HG02623 (cell line): ENCODE measurements around the gene LRMDA.
"Not testable (repeated sequence)": the region's sequence is repeated elsewhere in the genome, so short reads cannot be mapped to it uniquely, and the experiment has no call there.

ENCODE experiments used
- ATAC-seq: cut with Tn5 transposase; IDR thresholded peaks from one replicate; pipeline ENCODE4 v1.9.1; 2021; ENCODE audit warnings: moderate library complexity; ENCODE audit not compliant: unreplicated experiment

The LRMDA gene

DNA sequence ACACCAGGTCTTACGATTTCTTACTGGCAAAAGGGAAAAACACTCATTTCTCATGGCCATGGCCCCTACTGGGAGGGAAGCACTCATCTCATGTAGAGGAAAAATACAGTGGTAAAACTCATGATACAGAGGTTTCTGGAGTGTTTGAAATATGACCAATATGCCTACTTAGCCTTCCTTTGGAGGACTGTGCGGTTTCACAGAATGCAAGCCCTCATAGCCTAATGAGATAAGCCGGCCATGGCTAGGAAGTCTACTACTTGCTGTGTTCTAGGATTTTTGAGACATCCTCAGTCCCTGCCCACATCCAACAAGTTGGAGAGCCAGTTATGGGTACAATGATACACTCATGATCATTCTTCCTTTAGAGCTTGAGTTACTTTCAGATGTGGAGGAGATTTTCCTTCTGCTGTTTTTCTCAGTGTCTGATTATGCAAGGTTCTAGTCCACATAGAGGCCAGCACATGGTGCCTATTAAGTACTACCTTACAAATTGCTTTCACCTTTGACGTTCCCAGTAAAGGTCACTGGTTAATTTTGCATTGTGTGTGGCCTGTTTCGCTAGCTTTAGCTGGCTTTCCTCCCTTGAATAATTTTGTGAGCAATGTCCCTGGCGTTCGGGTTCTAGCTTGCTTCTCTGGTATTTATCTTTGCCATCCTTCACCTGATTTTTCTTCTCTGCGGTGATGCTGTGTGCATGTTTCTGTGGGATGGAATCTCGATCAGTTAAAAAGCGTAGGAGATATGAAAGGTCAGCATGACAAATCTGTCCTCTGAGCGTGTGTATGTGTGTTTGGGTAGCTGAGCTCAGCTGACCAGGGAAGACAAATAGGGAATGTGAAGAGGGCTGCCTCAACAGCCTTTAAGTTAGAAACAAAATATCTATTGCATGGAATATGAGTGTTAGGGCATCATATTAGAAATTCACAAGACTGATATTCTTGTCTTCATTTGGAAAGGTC, 295.4 kb downstream of the LRMDA start:
- no peak for ATAC-seq

DNA sequence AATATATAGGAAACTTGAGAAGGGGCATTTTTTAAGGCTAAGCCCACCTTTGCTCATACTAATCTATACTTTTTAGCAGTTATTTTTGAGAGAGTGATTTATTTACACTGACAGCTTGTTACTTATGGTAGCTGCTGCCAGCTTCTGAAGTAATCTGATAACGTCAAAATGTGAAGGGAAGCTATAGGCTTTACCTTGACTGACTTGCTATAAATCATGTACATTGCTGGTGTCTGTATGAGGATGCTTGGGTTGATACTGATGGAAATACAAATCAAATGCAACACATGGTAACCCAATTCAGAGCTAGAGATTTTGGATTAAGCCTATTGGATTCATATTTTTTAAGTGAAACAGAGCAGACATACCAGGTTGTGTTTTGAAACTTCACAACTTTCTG, 299.4 kb downstream of the LRMDA start:
- ATAC-seq = no peak

DNA sequence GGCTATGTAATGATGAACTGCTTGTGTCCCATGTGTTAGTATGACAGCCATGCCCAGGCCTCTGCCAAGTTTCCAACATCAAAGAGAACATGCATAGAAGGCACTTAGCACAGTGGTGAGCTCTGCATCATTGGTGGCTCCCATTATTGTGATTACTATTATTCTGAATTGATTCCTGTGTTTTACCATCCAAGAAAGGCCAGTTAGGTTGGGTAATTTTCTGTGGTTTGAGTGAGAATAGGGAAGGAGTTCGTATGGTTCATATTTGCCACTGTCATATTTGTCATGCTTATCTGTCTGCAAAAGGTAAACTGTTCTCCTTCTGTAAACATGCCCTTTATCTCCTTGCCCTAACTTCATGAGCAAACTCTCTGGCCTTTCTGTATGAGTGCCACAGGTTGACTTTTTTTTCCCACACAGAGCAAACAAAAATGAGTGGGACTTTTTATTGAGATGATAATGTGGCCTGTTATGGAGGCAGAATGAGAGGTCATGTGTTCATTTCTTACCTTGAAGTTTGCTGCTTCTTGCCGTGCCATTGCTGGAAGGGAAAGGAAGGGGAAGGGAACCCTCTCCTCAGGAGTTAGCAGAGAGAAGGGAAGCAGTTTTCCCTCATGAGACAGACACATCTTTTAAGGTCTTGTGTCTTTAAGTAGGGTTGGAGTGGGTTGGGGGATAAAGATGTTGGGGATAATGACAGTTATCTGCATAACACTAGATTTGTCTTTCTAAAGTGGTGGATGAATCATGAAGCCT, 301.9 kb downstream of the LRMDA start:
- ATAC-seq = no peak

DNA sequence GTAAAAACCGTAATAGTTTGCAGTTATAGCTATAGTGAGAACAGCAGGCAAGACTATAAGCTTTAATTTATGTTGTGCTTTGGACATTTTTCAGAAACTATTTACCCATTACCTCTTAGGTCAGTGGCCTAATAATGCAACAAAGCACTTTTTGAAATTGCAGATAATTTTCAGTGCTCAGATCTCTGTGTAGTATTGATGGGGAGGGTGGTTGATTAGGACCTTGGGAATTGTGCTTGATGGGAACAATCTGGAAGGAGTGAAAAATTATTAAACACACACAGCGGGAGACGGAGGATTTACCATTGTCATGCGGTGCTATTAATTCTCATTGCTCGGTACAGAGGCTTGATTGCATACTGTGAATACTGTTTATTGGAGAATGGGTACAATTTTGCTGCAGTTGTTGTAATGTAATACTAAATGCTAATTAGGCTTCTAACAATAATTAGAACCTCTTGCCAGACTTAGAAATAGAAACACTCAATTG, 304.8 kb downstream of the LRMDA start:
- ATAC-seq = no peak

DNA sequence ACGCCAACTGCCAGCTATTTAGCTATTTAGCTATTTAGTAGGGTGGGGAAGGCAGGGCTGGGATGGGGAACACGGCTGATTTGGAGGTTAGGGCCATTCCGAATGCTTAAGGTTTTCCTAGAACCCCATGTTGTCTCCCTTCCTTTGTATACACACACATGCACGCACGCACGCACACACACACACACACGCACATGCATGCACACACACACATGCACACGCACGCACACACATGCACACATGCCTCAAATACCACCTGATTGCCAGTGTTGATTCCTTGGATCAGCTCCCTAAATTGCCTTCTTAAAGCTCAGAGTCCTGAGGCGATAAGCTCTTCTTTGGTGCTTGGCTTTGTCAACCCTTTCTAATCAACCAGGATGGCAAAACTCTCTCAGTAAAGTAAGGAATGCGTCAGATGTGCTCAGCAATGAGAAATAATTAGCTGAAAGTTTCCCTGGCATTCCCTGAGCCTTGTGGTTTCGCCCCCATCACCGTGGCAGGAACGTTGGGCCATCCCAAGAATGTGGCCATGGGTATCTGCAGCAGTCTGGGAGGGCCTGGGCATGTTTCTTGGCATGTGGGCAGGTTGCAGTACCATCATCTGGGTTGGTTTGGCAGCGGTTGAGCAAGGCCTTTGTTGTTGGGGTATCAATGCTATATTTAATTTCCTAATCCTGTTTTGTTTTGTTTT, 305.6 kb downstream of the LRMDA start:
- ATAC-seq = no peak

DNA sequence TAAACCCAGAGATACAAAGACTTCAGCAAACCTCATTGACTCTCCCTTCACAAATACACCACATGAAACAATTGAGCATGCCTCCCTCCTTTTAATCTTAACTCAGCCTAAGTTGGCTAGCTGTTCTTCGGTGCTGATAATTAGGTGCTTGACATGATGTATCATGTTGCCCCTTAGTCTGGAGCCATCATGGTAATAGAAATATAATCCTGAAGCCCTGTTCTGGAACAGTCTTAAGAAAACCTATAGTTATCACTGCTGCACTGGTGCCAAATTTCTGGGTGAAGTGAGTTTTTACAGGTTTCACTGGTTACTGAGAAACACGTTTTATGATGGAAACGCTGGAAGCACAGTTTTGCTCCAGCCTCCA, 306.1 kb downstream of the LRMDA start:
- no peak for ATAC-seq

DNA sequence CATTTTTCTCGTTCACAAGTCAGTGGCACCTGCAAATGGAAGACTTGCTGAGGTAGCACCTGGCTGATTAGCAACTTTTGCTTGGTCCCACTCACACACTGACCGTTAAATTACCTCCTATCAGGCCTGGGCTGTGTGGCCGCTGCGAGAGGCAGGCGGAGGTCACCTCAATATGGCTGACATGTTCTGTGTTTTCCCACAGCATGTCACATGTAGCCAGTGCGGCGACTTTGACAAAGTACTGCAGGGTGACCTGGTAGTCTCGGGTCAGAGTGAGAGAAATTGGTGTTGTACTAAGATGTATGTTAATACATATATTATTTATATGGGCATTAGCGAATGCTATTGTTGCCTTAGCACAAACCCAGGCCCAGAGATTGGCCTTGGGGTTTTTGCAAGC, 307.5 kb downstream of the LRMDA start:
- no peak for ATAC-seq

DNA sequence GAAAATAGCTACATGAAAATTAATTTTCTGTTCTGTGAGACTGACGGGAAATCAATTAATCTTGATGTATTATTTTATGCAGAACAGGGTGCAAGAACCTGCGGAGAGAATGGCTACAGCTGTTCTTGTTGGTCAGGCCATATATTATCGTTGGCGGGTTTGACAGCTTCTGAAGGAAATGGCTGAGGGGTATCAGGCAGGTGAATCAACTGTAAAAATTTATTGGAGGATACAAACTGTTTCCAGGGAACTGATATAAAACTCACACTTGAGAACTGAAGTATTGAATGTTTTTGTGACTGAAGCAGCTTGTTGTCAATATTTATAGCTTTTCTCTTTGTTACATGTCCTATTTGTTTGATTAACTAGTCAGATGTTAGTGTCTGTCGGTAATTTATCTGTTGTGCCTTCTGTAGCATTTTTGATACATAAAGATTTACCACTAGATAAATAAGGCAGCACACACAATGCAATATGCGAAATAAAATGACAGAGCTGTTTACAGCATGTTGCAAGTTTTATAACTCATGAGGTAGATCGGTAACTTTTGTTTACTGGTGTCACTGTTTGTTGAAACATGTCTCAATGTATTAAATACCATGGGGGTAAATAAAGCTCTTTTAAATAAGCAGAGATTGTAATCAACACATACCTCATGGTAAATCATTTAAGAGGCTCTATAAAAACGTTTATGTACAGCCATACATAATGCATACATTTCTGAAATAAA, 308.2 kb downstream of the LRMDA start:
- ATAC-seq = no peak

DNA sequence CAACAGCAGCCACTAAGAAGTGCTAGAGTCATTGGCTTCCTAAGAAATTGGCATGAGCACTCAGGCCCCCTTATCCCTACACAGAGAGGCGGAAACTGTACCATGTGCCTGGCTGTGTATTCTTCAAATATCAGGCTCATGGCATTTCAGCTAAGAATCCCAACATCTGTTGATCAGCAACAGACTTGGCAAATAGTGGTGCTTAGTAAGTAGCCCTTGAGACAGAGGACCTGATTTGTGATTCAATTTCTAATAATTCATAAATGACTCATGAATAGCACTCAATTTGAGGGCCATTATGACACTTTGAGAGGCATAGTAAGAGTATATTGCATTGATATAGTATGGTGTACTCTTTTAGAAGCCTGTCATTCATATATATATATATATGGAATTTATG, 309.1 kb downstream of the LRMDA start:
- ATAC-seq = no peak

DNA sequence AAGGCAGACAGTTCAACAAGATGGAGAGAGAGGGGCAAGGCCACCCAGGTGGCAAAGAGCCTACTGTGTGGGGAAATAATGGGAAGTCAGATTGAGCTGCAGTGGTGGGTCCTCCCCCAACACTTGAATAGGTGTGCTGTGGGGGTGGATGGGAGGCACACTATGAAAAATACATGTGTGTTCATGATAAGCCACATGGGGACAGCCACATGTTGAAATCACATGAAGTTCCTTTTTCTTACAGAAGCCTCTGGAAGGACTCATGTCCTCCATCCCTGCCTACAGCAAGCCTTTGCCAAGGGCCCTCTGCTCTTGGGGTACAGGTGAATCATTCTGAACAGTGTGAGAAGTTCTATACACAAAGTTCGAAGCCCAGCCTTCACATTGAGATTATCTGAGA, 310.9 kb downstream of the LRMDA start:
- no peak for ATAC-seq

DNA sequence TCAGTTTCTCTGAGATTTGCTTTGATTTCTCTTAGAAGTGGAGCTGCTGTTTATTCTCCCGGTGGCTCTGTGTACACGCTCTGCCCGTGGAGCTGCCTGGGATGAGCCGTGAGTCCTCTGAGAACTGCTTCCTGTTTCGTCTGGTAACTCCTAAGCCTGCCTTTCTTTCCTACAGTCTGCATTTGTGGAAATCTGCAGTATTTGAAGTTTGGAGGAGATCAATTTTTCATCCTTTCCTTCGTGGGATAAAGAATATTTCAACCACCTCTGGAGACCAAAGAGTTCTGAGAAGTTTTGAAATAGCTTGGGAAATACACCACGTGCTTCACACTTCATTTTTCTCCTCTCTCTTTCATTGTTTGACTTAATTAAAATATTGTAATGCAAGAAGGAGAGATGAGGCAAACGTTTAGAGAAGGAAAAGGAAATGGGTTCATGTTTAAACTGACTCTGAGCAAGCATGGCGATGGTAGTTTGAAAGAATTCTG, 311.9 kb downstream of the LRMDA start:
- ATAC-seq = no peak

DNA sequence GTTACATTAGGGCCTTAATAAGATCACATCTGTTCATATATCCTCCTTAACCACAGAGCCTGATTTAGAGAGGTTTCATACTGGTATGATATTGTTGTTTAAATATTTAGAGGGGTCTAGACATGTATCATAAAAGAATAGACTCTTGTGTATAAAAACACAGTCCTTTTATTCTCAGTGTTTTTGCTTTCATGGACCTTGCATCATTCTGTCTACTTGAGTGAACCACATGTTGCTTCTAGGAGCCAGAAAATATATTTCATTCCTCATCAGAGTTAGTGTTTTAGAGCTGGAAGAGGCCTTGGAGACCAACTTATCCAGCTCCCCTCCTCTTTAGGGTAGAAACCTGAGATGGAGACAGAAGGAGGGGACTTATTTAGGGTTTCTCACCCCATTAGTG, 312.8 kb downstream of the LRMDA start:
- ATAC-seq = no peak

DNA sequence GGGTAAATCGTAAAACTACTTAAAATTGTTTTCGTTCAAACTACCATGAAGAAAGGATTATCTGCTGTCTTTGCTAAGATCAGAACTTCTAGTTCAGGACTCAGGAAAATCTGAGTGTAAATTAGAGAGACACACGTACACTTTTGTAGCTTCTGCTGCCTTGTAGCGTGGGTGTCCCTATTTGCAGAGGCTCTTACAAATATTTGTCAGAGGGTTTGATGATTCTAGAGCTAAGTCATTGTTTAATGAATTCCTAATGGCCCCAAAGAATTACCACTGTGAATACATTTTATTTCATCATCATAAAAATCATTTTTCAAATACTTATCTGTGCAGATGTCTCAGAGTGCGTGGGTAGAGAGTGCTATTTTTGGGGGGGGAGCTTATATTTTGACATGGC, 314.9 kb downstream of the LRMDA start:
- no peak for ATAC-seq

DNA sequence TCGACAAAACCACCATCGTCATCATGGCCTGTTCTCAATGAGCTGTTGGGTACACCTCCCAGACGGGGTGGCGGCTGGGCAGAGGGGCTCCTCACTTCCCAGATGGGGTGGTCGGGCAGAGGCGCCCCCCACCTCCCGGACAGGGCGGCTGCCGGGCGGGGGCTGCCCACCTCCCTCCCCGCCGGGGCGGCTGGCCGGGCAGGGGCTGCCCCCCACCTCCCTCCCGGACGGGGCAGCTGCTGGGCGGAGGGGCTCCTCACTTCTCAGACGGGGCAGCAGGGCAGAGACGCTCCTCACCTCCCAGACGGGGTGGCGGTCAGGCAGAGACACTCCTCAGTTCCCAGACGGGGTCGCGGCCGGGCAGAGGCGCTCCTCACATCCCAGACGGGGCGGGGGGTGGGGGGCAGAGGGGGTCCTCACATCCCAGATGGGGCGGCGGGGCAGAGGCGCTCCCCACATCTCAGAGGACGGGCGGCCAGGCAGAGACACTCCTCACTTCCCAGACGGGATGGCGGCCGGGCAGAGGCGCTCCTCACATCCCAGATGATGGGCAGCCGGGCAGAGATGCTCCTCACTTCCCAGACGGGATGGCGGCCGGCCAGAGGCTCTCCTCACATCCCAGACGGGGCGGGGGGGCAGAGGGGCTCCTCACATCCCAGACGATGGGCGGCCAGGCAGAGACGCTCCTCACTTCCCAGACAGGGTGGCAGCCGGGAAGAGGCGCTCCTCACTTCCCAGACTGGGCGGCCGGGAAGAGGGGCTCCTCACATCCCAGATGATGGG, 318.9 kb downstream of the LRMDA start:
- not testable (repeated sequence) for ATAC-seq

DNA sequence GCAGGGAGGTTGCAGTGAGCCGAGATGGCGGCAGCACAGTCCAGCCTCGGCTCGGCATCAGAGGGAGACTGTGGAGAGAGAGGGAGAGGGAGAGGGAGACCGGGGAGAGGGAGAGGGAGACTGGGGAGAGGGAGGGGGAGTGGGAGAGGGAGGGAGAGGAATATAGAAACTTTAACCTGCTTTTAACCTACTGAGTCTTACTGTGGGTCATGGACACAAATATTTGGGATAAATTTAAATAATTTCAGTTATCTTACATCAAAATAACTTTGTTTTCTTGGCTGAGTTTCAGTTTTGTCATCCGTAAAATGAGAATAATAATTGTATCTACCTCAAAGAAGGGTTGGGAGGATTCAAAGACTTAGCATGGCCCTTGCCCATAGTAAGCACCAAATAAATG, 319.8 kb downstream of the LRMDA start:
- ATAC-seq = no peak

DNA sequence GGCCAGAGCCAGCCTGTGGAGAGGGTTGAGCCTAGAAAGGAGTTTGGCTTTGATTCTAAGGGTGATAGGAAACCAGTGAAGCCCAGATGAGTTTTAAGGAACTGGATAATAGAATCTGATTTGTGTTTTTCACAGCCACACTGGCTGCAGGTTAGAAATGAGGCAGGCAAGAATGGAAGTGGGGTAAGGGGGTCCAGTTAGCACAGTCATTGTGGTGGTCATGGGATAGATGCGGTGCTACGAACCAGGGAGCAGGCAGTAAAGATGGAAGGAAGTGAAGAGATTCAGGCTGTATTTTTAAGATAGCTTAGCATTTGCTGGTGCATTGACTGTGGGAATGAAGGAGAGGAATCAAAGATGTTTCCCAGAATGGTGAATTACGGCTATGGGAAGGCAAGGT, 322.2 kb downstream of the LRMDA start:
- no peak for ATAC-seq

DNA sequence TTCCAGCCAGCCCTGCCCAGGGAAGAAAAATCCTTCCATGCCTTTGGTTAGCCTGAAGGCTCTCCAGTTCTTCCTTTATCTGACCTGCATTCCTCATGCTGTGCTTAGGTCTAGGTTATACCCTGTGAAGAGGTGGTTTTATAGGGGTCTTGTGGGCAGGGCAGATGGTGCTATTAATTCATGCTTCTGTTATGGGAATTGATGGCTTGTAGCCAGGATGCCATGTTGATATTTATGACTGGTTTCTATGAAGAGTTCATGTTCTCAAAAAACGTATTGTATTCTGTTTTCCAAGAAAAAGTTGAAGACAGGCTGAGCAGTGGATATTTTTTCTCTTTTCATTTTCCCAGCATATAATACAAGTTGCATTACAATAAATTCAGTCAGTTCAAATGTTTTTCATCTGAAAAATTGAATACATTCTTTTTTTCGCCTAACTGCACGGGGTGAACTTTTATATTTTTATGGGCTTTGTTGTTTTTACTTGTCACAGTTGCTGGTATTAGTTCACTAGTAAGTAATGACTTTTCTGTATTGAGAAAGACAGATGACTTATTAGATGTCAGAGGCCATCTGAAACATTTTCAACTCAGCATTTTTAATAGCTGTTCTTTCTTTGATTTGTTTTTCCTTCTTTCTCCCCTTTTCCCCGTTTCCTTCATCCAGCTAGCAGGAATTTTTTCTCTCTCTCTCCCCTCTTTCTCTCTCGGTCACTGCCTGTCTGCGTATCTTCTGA, 322.8 kb downstream of the LRMDA start:
- no peak for ATAC-seq

DNA sequence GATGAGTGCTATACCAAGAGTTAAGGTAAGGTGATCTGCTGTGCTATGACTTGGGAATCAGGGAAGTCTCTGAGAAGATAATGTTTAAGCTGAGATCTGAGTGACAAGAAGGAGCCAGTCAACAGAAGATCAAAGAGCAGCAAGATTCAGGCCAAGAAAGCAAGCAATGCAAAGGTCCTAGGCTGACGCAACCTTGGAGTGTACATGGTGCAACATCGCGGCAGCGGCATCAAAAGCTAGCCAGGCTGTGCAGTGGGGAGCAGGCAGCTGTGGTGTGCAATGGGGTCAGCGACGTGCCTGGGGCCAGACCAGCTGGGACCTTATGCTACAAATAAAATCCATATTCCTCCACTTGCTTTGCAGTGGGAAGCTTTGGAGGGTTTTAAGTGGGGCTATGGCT, 324.1 kb downstream of the LRMDA start:
- no peak for ATAC-seq

DNA sequence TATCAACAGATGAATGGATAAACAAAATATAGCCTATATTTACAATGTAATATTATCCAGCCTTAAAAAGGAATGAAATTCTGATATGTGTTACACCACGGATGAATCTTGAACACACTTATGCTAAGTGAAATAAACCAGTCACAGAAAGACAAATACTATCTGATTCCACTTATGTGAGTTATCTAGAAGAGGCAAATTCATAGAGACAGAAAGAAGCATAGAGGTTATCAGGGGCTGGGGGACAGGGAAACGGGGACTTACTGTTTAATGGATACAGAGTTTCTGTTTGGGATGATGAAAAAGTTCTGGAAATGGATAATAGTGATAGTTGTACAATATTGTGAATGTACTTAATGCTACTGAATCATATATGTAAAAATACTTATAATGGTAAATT, 329.9 kb downstream of the LRMDA start:
- no peak for ATAC-seq
